OCI-LY7 (cell line): ENCODE measurements around the gene RELB. TPM values are rescaled to one million over a fixed set of nuclear protein-coding genes. Genes with fewer than 3 reads are reported as not detected.

Source experiments
- BruUV-seq: library from RNA; stranded (reverse); fragments of 400-500 nt; replicated peaks from 2 replicates; lab custom pipeline; 2021; lab: Mats Ljungman, UMichigan
- CTCF ChIA-PET: fragments of 300-600 bp; sonication (Branson Sonifier 250); formaldehyde crosslinking; loops from one replicate; lab custom pipeline; 2022; ENCODE audit warnings: antibody characterized with exemption; ENCODE audit not compliant: unreplicated experiment; lab: Charles Lee
- POLR2A ChIA-PET: fragments of 300-600 bp; sonication (Branson Sonifier 250); formaldehyde crosslinking; loops from one replicate; lab custom pipeline; 2022; ENCODE audit warnings: antibody characterized with exemption; lab: Charles Lee
- DNase-seq: peaks from one replicate; pipeline ENCODE4 v3.0.0-alpha.2; 2015; ENCODE audit warnings: low spot score
- H2AFZ ChIP-seq: fragments of 200-600 bp; sonication (generic), shearing (Covaris generic); 2 replicates; pipeline ENCODE4 v1.6.1; 2014; ENCODE audit warnings: mild to moderate bottlenecking, antibody characterized with exemption, low read length, moderate library complexity
- H3K27ac ChIP-seq: fragments of 200-600 bp; sonication (generic); 2 replicates; pipeline ENCODE4 v1.5.1; 2014; ENCODE audit warnings: mixed run types, low read depth, mild to moderate bottlenecking, moderate library complexity, low read length, inconsistent platforms; ENCODE audit not compliant: poor library complexity, severe bottlenecking
- H3K36me3 ChIP-seq: fragments of 200-600 bp; sonication (generic); 2 replicates; pipeline ENCODE4 v1.6.1; 2014; ENCODE audit warnings: mild to moderate bottlenecking, antibody characterized with exemption, low read length, moderate library complexity, mixed read lengths; ENCODE audit not compliant: insufficient read depth
- H3K4me1 ChIP-seq: fragments of 200-600 bp; sonication (generic); 2 replicates; pipeline ENCODE4 v1.5.1; 2014; ENCODE audit warnings: mild to moderate bottlenecking, low read length; ENCODE audit not compliant: insufficient read depth, poor library complexity, severe bottlenecking
- H3K4me2 ChIP-seq: fragments of 200-600 bp; sonication (generic); 2 replicates; pipeline ENCODE4 v1.6.1; 2014; ENCODE audit warnings: mild to moderate bottlenecking, low read length
- H3K4me3 ChIP-seq: fragments of 200-600 bp; sonication (generic); 2 replicates; pipeline ENCODE4 v1.5.1; 2014; ENCODE audit warnings: mild to moderate bottlenecking, low read depth, low read length; ENCODE audit not compliant: poor library complexity, severe bottlenecking
- H3K79me2 ChIP-seq: fragments of 200-600 bp; sonication (generic); 2 replicates; pipeline ENCODE4 v1.6.1; 2016; ENCODE audit warnings: low read depth, mild to moderate bottlenecking, low read length, moderate library complexity, mixed read lengths; ENCODE audit not compliant: insufficient read depth
- H3K9me2 ChIP-seq: fragments of 200-600 bp; sonication (generic); 2 replicates; pipeline ENCODE4 v1.6.1; 2016; ENCODE audit warnings: mild to moderate bottlenecking, low read length, mixed read lengths; ENCODE audit not compliant: insufficient read depth
- H3K9me3 ChIP-seq: fragments of 200-600 bp; sonication (generic); 2 replicates; pipeline ENCODE4 v1.6.1; 2014; ENCODE audit warnings: mild to moderate bottlenecking, mixed run types, low read length, mixed read lengths
- H4K20me1 ChIP-seq: fragments of 200-600 bp; sonication (generic); 2 replicates; pipeline ENCODE4 v1.6.1; 2014; ENCODE audit warnings: mild to moderate bottlenecking, antibody characterized with exemption, low read length, moderate library complexity, mixed read lengths; ENCODE audit not compliant: insufficient read depth
- CTCF ChIP-seq: fragments of 200-600 bp; sonication (generic); conservative IDR thresholded peaks from 2 replicates; pipeline ENCODE4 v1.5.1; 2014; ENCODE audit warnings: mild to moderate bottlenecking, antibody characterized with exemption, low read length, moderate library complexity, mixed read lengths
- EZH2phosphoT487 ChIP-seq: fragments of 200-600 bp; sonication (generic); IDR thresholded peaks from 2 replicates; pipeline ENCODE4 v1.6.1; 2018; ENCODE audit warnings: low read depth, borderline replicate concordance, mild to moderate bottlenecking, mixed run types, antibody characterized with exemption, low read length, moderate library complexity, mixed read lengths
- intact Hi-C: fragments of 100-400 bp; cut with micrococcal nuclease; formaldehyde crosslinking; loops from one replicate; pipeline ENCODE4 v1.10.0; 2022; ENCODE audit not compliant: unreplicated experiment
- total RNA-seq, 2 experiments: library from RNA; depleted of rRNA in 1 of 2; stranded (reverse); fragments of >200 nt in 1 of 2; shearing (Covaris generic) in 1 of 2; gene quantifications; 2 replicates each; pipeline ENCODE4 v1.2.3, GENCODE V29; 2014 to 2022

Gene RELB
- total RNA-seq, 2 experiments from 2014 or later, result 36.9 to 51.1 TPM

GRCh38 chr19:45059258-45059965 is 58.1 kb downstream of the RELB start:
- Histone ChIP-seq H3K9me3 (no peaks in the 10 kb centered on the region), H3K79me2 (no peaks in the 10 kb centered on the region), H3K9me2 (no peaks in the 10 kb centered on the region), H3K4me1 (peaks cover 31% of the 10 kb centered on the region), H3K36me3 (peaks cover 97% of the 10 kb centered on the region), H3K27ac (peak overlapping the region; percentile 14), H4K20me1 (no peaks in the 10 kb centered on the region), H3K4me3 (no peak overlapping the region), H2AFZ (no peak overlapping the region), H3K4me2 (no peak overlapping the region)
- POLR2A ChIA-PET, result interaction anchor here (1.3 to 1.5 kb wide), 2 partner anchors 16 to 70 kb away, joined by 3 to 4 read pairs; no protein-coding TSS in a partner anchor
- no TSS peak for BruUV-seq
- CTCF ChIA-PET, result interaction anchor here (0.6 to 1.0 kb wide), 3 partner anchors 10 to 70 kb away, joined by 3 to 4 read pairs (median 3); no protein-coding TSS in a partner anchor
- TF ChIP-seq EZH2phosphoT487, result no peak
- TF ChIP-seq CTCF, result peak; percentile 96
- DNase-seq, result peak; percentile 88
- intact Hi-C loops, result loop anchor here (1.0 kb wide), 2 partner anchors 42 to 70 kb away; no protein-coding TSS in a partner anchor

- DNase-seq, result no peak
- H3K36me3 ChIP-seq, result peaks cover 95% of the 10 kb centered on the region
- no peaks in the 10 kb centered on the region for H3K9me3 ChIP-seq
- H2AFZ ChIP-seq, result no peak overlapping the region
- peaks cover 19% of the 10 kb centered on the region for H3K4me1 ChIP-seq
- no peak overlapping the region for H3K27ac ChIP-seq
- H4K20me1 ChIP-seq, result no peaks in the 10 kb centered on the region
- H3K9me2 ChIP-seq, result no peaks in the 10 kb centered on the region
- no peak overlapping the region for H3K4me3 ChIP-seq
- no TSS peak for BruUV-seq
- no peak overlapping the region for H3K4me2 ChIP-seq
- intact Hi-C loops, result no loop called here
- H3K79me2 ChIP-seq, result no peaks in the 10 kb centered on the region
- POLR2A ChIA-PET, result no interaction called here
- CTCF ChIA-PET, result no interaction called here
- TF ChIP-seq EZH2phosphoT487, result no peak
- TF ChIP-seq CTCF, result no peak
These were observed 60.7 kb downstream of the RELB start for GRCh38 chr19:45061965-45062364.
